Liver (tissue), 9 donors: ENCODE results near the gene EPX. TPM values are rescaled to one million over a fixed set of nuclear protein-coding genes. Genes with fewer than 3 reads are reported as not detected.

ENCODE experiments used
- DNase-seq: peaks from one replicate; pipeline ENCODE4 v3.0.0-alpha.2; 2017; ENCODE audit warnings: low spot score
- H3K27ac ChIP-seq, 2 donors: one replicate each; pipeline ENCODE4 v1.7.0; 2013; ENCODE audit warnings: inconsistent platforms in 2 of 2, low read length in 2 of 2, control low read depth in 1 of 2, low read depth in 1 of 2, mild to moderate bottlenecking in 1 of 2
- H3K27me3 ChIP-seq, 4 donors: one replicate each; pipeline versions ENCODE4 v1.6.1 to v1.7.0; 2013; ENCODE audit warnings: low read length in 3 of 4, inconsistent platforms in 1 of 4, mild to moderate bottlenecking in 1 of 4, moderate library complexity in 1 of 4; ENCODE audit not compliant: control insufficient read depth in 4 of 4, insufficient read depth in 4 of 4
- H3K36me3 ChIP-seq, 4 donors: one replicate each; pipeline versions ENCODE4 v1.6.1 to v1.7.0; 2013; ENCODE audit warnings: low read length in 3 of 4, mild to moderate bottlenecking in 3 of 4, low read depth in 1 of 4, moderate library complexity in 1 of 4; ENCODE audit not compliant: control insufficient read depth in 4 of 4, insufficient read depth in 3 of 4
- H3K4me1 ChIP-seq, 4 donors: one replicate each; pipeline versions ENCODE4 v1.6.1 to v1.7.0; 2013; ENCODE audit warnings: low read length in 3 of 4, mild to moderate bottlenecking in 3 of 4, moderate library complexity in 1 of 4; ENCODE audit not compliant: control insufficient read depth in 4 of 4, insufficient read depth in 4 of 4
- H3K4me3 ChIP-seq, 3 donors: one replicate each; pipeline versions ENCODE4 v1.6.1 to v1.7.0; 2013; ENCODE audit warnings: low read length in 3 of 3, control low read depth in 1 of 3, low read depth in 1 of 3, mild to moderate bottlenecking in 1 of 3
- H3K9ac ChIP-seq, 2 donors: one replicate each; pipeline ENCODE4 v1.7.0; 2013; ENCODE audit warnings: low read length in 2 of 2, mild to moderate bottlenecking in 2 of 2, moderate library complexity in 2 of 2, control low read depth in 1 of 2, low read depth in 1 of 2
- H3K9me3 ChIP-seq, 4 donors: one replicate each; pipeline versions ENCODE4 v1.6.1 to v1.7.0; 2013; ENCODE audit warnings: low read length in 3 of 4; ENCODE audit not compliant: control insufficient read depth in 4 of 4
- EGR1 ChIP-seq, 2 donors: IDR thresholded peaks; 2 replicates each; pipeline ENCODE4 v1.6.1; 2016 to 2018; ENCODE audit warnings: antibody characterized with exemption in 2 of 2, low read depth in 2 of 2
- FOXA1 ChIP-seq: IDR thresholded peaks from 2 replicates; pipeline ENCODE4 v1.6.1; 2016; ENCODE audit warnings: antibody characterized with exemption
- FOXA2 ChIP-seq: IDR thresholded peaks from 2 replicates; pipeline ENCODE4 v1.6.1; 2016; ENCODE audit warnings: antibody characterized with exemption
- GABPA ChIP-seq, 2 donors: IDR thresholded peaks in 1 of 2; conservative IDR thresholded peaks in 1 of 2; 2 replicates each; pipeline ENCODE4 v1.6.1; 2016; ENCODE audit warnings: antibody characterized with exemption in 2 of 2, mild to moderate bottlenecking in 1 of 2, moderate library complexity in 1 of 2
- HNF4A ChIP-seq, 2 donors: conservative IDR thresholded peaks; 2 replicates each; pipeline ENCODE4 v1.6.1; 2016; ENCODE audit warnings: antibody characterized with exemption in 2 of 2, mild to moderate bottlenecking in 2 of 2
- HNF4G ChIP-seq: IDR thresholded peaks from 2 replicates; pipeline ENCODE4 v1.6.1; 2016; ENCODE audit warnings: antibody characterized with exemption
- JUND ChIP-seq, 2 donors: IDR thresholded peaks; 2 replicates each; pipeline ENCODE4 v1.6.1; 2016; ENCODE audit warnings: antibody characterized with exemption in 2 of 2
- MAX ChIP-seq: IDR thresholded peaks from 2 replicates; pipeline ENCODE4 v1.6.1; 2016; ENCODE audit warnings: antibody characterized with exemption
- NR2F2 ChIP-seq: IDR thresholded peaks from 2 replicates; pipeline ENCODE4 v1.6.1; 2016; ENCODE audit warnings: antibody characterized with exemption
- RAD21 ChIP-seq, 2 donors: IDR thresholded peaks; 2 replicates each; pipeline ENCODE4 v1.6.1; 2016; ENCODE audit warnings: antibody characterized with exemption in 2 of 2, mild to moderate bottlenecking in 2 of 2
- REST ChIP-seq: IDR thresholded peaks from 2 replicates; pipeline ENCODE4 v1.6.1; 2016; ENCODE audit warnings: antibody characterized with exemption, mild to moderate bottlenecking
- RXRA ChIP-seq, 2 donors: IDR thresholded peaks; 2 replicates each; pipeline ENCODE4 v1.6.1; 2017 to 2018; ENCODE audit warnings: antibody characterized with exemption in 2 of 2, mild to moderate bottlenecking in 1 of 2
- SP1 ChIP-seq: IDR thresholded peaks from 2 replicates; pipeline ENCODE4 v1.6.1; 2018; ENCODE audit warnings: antibody characterized with exemption, mild to moderate bottlenecking
- TAF1 ChIP-seq: conservative IDR thresholded peaks from 2 replicates; pipeline ENCODE4 v1.6.1; 2016; ENCODE audit warnings: antibody characterized with exemption, mild to moderate bottlenecking
- YY1 ChIP-seq: IDR thresholded peaks from 2 replicates; pipeline ENCODE4 v1.6.1; 2016; ENCODE audit warnings: antibody characterized with exemption, mild to moderate bottlenecking
- WGBS: extraction: QIAGEN DNeasy Blood & Tissue Kit; methylation state at CpG from one replicate; pipeline ENCODE4 v1.1.7; 2013; 5-methylcytosine and 5-hydroxymethylcytosine counted together
- polyA plus RNA-seq, 2 donors: library from polyadenylated mRNA; stranded (reverse) in 1 of 2; unstranded in 1 of 2; fragments of 200-250 nt in 1 of 2; fragments of >200 nt in 1 of 2; fragmentation: Nextera tagmentation in 1 of 2; extraction: Ambion mirVana in 1 of 2; gene quantifications; one replicate each; pipeline versions ENCODE4 v1.2.1 to v1.2.3, GENCODE V29; 2013 to 2015
- total RNA-seq, 2 donors: library from RNA; depleted of rRNA; stranded (reverse); fragments of >200 nt; gene quantifications; one replicate each; pipeline ENCODE4 v1.2.3, GENCODE V29; 2014
- TF ChIP-seq, protein P1 (sequence below): IDR thresholded peaks from 2 replicates; pipeline ENCODE4 v1.6.1; 2016; ENCODE audit warnings: antibody characterized with exemption
- TF ChIP-seq, protein P2 (sequence below): fragments of 150-350 bp; IDR thresholded peaks from 2 replicates; pipeline ENCODE4 v1.5.1; 2017; ENCODE audit warnings: improper control_type of control experiment, low read depth, low read length; ENCODE audit not compliant: missing input control
- TF ChIP-seq, protein P3 (sequence below): IDR thresholded peaks from 2 replicates; pipeline ENCODE4 v1.6.1; 2016; ENCODE audit warnings: antibody characterized with exemption
- donor health status: healthy.
- donor health status: healthy.
- donor health status: healthy.
- donor health status: healthy.
- donor health status: healthy.

EPX gene
- total and polyA plus RNA-seq, 4 donors, result 0.09 to 10.0 TPM; not detected in 2

DNA sequence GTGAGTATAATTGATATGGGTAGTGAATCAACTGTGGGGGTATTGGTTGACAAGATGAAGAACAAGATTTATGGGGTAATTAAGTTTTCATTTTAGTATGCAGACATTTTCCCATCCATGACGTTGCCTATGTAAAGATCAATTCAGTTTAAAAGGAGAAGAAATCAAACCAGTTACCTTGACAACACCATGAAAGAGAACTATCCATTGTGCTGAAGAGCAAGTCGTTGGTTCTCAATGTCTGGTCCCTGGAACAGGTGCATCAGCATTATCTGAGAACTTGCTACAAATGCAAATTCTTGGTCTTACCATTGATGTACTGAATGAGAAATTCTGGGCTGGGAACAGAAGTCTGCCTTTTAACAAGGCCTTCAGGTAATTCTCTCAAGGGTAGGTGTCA is 26.5 kb upstream of the EPX start:
- Histone ChIP-seq H3K9ac (no peak overlapping the region), H3K27ac (no peak overlapping the region), H3K36me3 (no peaks in the 10 kb centered on the region), H3K4me3 (no peak overlapping the region), H3K9me3 (peaks cover 0 to 2% (median 0%) of the 10 kb centered on the region in 4 donors), H3K27me3 (peaks cover 0 to 4% (median 1%) of the 10 kb centered on the region in 4 donors), H3K4me1 (no peaks in the 10 kb centered on the region)
- TF ChIP-seq RXRA (IDR thresholded peaks at IDR 0.05), result no peak
- TF ChIP-seq, protein P1, sequence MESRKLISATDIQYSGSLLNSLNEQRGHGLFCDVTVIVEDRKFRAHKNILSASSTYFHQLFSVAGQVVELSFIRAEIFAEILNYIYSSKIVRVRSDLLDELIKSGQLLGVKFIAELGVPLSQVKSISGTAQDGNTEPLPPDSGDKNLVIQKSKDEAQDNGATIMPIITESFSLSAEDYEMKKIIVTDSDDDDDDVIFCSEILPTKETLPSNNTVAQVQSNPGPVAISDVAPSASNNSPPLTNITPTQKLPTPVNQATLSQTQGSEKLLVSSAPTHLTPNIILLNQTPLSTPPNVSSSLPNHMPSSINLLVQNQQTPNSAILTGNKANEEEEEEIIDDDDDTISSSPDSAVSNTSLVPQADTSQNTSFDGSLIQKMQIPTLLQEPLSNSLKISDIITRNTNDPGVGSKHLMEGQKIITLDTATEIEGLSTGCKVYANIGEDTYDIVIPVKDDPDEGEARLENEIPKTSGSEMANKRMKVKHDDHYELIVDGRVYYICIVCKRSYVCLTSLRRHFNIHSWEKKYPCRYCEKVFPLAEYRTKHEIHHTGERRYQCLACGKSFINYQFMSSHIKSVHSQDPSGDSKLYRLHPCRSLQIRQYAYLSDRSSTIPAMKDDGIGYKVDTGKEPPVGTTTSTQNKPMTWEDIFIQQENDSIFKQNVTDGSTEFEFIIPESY, result no peak
- TF ChIP-seq FOXA1, result no peak
- TF ChIP-seq GABPA (IDR thresholded peaks at IDR 0.05 in 1 of 2, conservative IDR thresholded peaks at IDR 0.05 in 1 of 2), result no peak
- TF ChIP-seq FOXA2, result no peak
- TF ChIP-seq NR2F2, result no peak
- no peak for TF ChIP-seq HNF4G
- TF ChIP-seq REST, result no peak
- no peak for TF ChIP-seq EGR1 (IDR thresholded peaks at IDR 0.05; ENCODE audit: low read depth in 2 of 2)
- no peak for TF ChIP-seq MAX
- no peak for TF ChIP-seq HNF4A (conservative IDR thresholded peaks at IDR 0.05)
- no peak for TF ChIP-seq TAF1
- WGBS, result 11% methylated on average over 2 of the region's 2 CpGs
- DNase-seq, result no peak

- Histone ChIP-seq H3K27me3 (peaks cover 0 to 4% (median 1%) of the 10 kb centered on the region in 4 donors), H3K27ac (no peak within 1 kb of the TSS), H3K36me3 (no peaks in the 10 kb centered on the region), H3K9ac (no peak within 1 kb of the TSS), H3K9me3 (peaks cover 0 to 2% (median 0%) of the 10 kb centered on the region in 4 donors), H3K4me3 (no peak within 1 kb of the TSS), H3K4me1 (no peaks in the 10 kb centered on the region)
- WGBS, result 57% methylated on average over 6 of the region's 6 CpGs
- TF ChIP-seq YY1, result no peak
- no peak for TF ChIP-seq SP1
- no peak for TF ChIP-seq MAX
- TF ChIP-seq NR2F2, result no peak
- TF ChIP-seq, protein P2, sequence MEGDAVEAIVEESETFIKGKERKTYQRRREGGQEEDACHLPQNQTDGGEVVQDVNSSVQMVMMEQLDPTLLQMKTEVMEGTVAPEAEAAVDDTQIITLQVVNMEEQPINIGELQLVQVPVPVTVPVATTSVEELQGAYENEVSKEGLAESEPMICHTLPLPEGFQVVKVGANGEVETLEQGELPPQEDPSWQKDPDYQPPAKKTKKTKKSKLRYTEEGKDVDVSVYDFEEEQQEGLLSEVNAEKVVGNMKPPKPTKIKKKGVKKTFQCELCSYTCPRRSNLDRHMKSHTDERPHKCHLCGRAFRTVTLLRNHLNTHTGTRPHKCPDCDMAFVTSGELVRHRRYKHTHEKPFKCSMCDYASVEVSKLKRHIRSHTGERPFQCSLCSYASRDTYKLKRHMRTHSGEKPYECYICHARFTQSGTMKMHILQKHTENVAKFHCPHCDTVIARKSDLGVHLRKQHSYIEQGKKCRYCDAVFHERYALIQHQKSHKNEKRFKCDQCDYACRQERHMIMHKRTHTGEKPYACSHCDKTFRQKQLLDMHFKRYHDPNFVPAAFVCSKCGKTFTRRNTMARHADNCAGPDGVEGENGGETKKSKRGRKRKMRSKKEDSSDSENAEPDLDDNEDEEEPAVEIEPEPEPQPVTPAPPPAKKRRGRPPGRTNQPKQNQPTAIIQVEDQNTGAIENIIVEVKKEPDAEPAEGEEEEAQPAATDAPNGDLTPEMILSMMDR, result no peak
- TF ChIP-seq REST, result no peak
- TF ChIP-seq, protein P3, sequence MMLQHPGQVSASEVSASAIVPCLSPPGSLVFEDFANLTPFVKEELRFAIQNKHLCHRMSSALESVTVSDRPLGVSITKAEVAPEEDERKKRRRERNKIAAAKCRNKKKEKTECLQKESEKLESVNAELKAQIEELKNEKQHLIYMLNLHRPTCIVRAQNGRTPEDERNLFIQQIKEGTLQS, result no peak
- TF ChIP-seq, protein P1, result no peak
- no peak for TF ChIP-seq FOXA2
- TF ChIP-seq JUND (IDR thresholded peaks at IDR 0.05), result no peak
- no peak for TF ChIP-seq RAD21 (IDR thresholded peaks at IDR 0.05)
- TF ChIP-seq GABPA (IDR thresholded peaks at IDR 0.05 in 1 of 2, conservative IDR thresholded peaks at IDR 0.05 in 1 of 2), result no peak
- no peak for TF ChIP-seq TAF1
- TF ChIP-seq HNF4G, result no peak
- no peak for TF ChIP-seq FOXA1
- no peak for TF ChIP-seq HNF4A (conservative IDR thresholded peaks at IDR 0.05)
- DNase-seq, result no peak
These were observed 25.8 kb upstream of the EPX start, which contains the start of gene OR4D2 for GRCh38 chr17:58166682-58167081. Gene OR4D2, plus strand, starts transcription at chr17:58166982. Its CDS starts 2,674 bp downstream, at chr17:58169656.
